GM21737 (cell line): ENCODE measurements around the gene SERPINH1.

Experiments
- ATAC-seq: cut with Tn5 transposase; IDR thresholded peaks from one replicate; pipeline ENCODE4 v1.9.1; 2021; ENCODE audit warnings: mild to moderate bottlenecking, moderate library complexity; ENCODE audit not compliant: unreplicated experiment

Gene SERPINH1

GRCh38 chr11:75532200-75533048, 29.6 kb upstream of the SERPINH1 start:
- no peak for ATAC-seq

GRCh38 chr11:75533896-75534258, 28.2 kb upstream of the SERPINH1 start:
- ATAC-seq: no peak

DNA sequence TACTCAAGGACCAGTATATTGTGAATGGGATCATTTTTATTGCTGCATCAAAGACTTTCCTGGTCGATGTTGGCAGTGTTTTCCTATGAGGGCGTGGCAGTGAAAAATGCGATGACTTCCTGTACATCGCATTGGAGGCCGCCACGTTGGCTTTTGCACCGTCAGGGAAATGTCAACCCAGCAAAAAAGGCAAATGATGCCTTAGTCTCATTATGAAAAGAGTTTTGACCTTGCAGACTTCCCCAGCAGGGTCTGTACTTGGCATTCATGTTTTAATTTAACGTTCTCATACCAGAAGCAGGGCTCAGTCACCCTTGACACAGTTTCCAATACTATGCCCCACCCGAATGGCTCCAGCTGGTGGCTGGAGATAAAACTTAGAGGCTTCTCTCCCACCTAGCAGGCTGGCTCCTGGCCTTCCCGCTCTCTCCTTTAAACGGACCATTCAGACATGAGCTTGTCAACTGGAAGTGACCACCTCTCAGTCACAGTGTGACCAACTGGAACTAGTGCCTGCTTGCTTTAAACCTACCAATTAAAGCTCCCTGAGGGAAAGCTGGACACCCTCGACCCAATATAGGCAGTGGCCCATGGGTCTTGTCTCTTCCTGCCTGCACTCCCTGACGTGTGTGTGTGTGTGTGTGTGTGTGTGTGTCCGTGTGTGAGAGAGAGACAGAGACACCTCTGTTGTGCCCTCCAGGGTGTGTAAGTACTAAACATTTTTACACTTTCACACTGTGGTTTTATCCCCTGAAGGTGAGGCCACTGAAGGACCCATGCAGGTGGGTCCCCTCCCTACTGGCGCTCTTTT, 27.6 kb upstream of the SERPINH1 start:
- no peak for ATAC-seq

DNA sequence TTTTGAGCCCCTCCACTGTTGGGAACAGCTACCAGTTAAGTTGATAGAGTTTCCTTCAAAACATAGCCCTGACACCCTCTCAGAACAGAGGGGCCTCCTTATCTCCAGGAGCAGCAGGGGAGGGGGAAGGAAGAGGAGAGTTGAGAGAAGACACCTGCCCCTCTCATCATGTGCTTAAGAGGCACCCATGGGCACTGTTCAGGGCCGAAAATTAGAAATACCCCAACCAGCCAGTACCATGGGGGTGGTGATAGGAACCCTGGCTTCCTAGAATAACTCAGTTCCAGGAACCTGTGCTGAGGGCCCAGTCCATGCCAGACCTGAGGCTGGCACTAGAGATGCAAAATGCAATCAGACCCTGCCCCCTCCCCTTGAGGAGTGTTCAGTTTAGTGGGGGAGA, 27.0 kb upstream of the SERPINH1 start:
- no peak for ATAC-seq

DNA sequence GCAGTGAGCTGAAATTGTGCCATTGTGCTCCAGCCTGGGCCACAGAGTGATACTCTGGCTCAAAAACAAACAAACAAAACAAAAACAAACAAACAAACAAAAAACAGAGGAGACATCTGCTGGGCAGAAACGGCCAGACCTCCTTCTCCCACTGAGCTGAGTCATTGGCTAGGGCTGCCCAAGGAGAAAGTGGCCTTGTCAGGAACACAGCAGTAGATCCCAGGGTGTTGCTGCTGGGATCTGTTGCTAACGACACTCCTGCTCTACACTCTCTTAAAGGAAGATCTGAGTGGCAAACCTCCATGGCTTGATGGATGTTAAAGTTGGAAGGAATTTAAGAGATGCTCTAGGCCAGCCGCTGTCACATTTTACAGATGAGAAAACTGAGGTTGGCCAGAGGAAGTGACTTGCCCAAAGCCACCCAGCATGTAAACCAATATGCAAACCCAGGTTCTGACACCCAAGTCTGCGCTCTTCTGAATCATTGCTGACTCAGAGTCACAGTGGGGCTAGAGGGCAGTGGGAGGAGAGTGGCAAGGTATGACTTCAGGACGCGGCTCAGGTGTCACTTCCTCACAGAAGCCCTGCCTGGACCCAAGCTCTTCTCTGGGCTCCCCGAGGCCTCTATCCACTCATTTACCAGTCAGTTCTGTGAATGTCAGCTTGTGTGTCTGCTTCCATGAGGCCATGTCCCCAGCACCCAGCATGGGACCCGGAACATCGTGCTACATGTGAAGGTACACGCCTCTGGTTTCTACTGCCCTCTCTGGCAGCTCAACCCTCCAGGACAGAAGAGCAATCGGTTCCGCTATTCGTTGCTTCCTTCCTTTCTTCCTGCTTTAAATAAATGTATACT, 25.0 kb upstream of the SERPINH1 start:
- ATAC-seq: peak; percentile 58

DNA sequence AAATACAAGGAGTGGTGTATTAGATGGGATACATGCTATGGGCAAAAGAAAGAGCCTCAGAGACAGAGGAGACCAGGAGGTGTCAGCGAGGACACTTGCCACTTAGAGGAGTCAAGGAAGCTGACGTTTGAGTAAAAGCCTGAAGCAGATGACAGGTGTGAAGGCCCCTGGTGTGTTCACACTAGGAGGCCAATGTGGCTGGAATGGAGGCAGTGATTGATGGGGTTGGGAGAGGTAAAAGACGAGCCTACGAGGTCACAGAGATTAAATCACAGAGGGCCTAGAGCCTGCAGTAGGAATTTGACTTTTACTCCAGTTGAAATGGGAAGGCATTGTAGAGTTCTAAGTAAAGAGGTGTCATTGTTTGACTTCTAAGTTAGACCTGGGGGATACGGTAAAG, 24.3 kb upstream of the SERPINH1 start:
- no peak for ATAC-seq

GRCh38 chr11:75538150-75538942, 23.7 kb upstream of the SERPINH1 start:
- no peak for ATAC-seq

DNA sequence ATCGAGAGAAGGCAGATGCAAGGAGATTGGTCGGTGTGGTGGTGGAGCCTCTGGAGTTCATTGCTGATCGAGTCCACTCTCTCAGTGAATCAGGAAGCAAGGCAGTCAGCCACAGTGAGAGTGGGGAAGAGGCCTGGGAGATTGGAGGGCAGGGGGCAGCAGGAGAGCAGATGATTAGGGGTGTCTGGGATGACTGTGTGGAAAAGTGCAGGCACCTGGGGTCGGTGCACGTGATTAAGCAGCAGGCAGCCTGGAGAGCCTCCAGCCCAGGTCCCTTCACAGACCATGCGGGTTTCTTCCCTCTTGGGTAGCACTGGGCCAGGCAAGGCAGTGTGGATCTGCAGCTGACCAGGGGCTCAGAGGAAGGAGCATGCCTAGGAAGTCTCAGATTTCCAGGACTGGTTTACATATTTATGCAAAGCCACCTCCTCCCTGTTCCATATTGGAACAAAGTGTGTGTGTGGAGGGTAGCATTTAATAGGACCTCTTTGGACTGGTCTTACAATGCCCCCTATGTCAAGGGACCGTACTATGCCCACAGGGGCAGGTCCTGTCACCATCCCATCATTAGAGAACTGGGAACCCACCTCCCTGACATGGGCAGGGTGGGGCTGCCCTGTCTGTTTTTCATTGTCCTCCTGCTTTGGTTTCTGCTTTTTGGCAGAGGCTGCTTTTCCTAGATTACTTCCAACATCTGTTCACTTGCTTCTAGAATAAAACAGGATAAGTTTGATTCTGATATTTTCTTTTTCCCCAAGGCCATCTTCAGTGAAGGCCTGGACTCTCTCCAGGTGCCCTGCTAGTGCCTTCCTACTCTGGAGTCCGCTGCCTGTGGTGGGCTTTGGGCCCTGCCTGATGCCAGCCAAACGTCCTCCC, 22.4 kb upstream of the SERPINH1 start:
- ATAC-seq: no peak

GRCh38 chr11:75541193-75542087, 20.6 kb upstream of the SERPINH1 start:
- no peak for ATAC-seq

GRCh38 chr11:75542088-75542438, 20.0 kb upstream of the SERPINH1 start:
- ATAC-seq: no peak

DNA sequence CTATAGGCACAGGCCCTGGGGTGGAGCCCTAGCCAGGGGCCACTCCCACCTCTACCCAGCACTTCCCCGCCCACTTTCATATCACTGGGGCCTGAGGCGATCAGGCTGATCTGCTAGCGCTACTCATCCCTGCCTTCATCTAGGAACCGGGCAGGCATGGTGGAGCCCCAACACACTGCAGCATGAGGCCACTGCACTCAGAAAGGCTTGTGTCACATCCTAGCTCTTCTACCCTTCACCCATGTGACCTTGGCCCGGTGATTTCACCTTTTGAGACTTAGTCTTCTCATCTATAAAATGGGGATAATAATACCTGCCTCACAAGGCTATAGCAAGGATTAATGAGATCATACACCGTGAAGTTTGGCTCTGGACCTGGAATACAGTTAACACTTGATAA, 18.2 kb upstream of the SERPINH1 start:
- no peak for ATAC-seq

DNA sequence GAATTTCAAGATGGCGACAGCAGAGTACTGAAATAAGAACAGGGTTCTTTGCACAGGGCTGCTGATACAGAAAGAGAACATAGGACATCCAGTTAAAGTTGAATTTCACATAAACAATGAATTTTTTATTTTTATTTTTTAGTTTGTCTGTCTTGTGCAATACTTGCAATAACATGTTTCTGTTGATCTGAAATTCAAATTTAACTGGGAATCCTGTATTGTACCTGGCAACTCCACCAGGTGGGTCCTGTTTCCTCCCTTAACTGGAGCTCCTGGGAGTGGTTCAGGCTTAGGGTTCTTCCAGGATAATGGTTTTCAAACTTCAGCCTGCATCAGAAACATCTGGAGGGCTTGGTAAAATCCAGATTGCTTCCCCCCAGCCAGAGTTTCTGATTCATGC, 14.9 kb upstream of the SERPINH1 start:
- ATAC-seq: no peak

DNA sequence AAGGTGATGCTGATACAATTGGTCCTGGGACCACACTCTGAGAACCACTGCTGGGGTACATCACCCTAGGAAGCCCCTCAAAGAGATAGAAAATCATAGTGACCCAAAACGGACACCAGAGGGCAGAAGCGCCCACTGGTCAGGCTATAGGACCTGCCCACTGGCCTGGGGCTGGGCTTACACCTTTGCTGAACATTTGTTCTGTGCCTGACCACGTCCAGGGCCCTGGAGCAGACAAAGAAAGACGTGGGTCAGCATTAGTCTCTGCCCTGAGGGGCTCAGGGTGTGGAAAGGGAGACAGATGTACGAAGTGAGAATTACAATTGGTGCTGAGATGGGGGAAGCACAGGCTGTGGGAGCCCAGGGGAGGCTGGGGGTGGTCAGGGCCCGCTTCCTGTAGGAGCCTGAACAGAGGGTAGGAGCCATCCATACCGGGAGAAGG, 14.4 kb upstream of the SERPINH1 start:
- ATAC-seq: no peak

DNA sequence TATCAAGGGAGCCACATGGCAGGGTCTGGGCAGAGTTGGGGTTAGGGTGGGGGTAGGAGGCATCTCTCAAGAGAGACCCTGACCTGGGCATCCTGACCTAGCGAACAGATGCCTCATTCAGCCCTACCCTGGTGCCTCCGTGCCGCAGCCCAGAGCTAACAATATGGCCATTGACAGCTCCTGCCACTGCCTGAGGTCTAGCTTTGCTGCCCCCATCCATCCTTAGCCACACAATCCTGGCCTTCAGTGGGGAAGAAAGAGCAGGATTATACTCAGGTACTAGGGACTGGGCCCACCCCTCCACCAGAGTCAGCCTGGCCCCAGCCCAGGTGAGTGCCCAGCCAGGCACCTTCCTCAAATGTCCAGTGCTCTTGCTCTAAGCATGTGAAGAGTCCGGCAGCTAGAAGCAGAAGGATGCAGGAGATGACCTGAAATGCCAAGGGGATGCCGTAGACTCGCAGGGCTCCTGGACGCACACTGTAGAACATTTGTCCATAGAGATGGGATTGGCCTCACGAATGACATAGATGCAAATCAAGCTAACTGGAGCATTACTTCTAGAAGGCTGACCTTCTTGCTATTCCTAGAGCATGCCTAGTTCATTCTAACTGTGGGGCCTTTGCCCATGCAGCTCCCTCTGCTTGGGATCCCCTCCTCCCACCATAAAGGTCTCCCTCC, 13.3 kb upstream of the SERPINH1 start:
- ATAC-seq: no peak

DNA sequence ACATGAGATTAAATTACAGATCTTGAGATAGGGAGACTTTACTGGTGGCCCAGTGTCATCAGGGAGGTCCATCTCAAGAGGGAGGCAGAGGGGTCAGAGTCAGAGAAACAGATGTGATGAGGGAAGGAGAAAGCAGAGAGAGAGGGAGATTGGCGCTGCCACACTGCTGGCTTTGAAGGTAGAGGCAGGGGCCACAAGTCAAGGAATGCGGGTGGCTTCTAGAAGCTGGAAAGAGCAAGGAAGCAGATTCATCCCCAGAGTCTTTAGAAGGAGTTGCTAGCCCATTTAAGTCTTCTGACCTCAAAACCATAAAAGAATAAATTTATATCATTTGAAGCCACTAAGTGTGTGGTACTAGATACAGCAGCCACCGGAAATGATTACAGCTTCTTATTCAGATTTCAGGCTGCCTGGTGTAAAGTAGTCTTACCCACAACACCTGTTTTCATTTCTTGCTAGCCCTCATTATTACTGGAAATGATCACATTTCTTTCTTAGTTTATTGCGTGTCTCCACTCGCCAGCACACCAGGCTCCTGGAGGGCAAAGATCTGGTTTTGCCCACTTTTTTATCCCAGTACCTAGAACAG, 12.6 kb upstream of the SERPINH1 start:
- ATAC-seq: no peak

GRCh38 chr11:75553182-75553581, 8.9 kb upstream of the SERPINH1 start:
- no peak for ATAC-seq

DNA sequence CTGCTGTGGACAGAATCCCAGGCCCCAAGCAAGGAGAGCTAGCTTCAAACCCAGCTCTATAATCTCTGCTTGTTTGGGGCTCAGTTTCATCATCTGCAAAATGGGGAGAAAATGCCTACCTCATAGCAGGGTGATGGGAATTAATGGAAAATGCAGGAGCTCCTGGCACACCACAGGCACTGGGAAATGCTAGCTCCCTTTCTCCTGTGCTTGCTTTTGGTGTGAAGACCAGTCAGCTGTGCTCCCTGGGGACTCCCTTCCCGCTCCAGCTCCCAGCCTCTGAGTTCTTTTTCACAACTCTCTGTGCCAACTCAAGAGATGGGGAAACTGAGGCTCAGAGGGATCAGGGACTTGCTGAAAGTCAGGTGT, 8.2 kb upstream of the SERPINH1 start:
- ATAC-seq: no peak
